ENCODE results near the gene AAK1.

DNA sequence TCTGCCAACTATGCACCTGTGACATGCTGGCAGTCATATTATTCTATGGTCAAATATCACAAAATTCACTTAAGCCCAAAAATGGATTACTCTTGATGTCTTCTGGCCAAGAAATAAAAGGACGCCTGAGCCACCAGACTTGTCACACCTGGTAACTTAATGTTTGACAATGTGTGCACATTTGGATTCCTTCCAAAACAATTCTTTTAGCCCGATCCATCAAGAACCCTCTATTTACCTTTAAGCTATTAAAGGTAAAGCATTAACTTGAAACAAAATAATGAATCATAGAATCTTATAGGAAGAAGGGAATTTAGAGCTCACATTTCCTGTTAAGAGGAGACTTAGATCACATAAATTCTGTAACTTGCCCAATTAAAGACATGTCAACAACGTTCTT is 159.8 kb downstream of the AAK1 start:
- TF ChIP-seq CTCF (optimal IDR thresholded peaks at IDR 0.05 in 1 of 3, IDR thresholded peaks at IDR 0.05 in 1 of 3, conservative IDR thresholded peaks at IDR 0.05 in 1 of 3; ENCODE audit: extremely low read depth in 1 of 3, insufficient read depth in 2 of 3, low read length in 3 of 3), result no peak
- TF ChIP-seq EZH2 (IDR thresholded peaks at IDR 0.05; ENCODE audit: low read length), result no peak

Data from keratinocyte (primary cell).